ENCODE measurements around the gene PEX11A.

The PEX11A gene

DNA sequence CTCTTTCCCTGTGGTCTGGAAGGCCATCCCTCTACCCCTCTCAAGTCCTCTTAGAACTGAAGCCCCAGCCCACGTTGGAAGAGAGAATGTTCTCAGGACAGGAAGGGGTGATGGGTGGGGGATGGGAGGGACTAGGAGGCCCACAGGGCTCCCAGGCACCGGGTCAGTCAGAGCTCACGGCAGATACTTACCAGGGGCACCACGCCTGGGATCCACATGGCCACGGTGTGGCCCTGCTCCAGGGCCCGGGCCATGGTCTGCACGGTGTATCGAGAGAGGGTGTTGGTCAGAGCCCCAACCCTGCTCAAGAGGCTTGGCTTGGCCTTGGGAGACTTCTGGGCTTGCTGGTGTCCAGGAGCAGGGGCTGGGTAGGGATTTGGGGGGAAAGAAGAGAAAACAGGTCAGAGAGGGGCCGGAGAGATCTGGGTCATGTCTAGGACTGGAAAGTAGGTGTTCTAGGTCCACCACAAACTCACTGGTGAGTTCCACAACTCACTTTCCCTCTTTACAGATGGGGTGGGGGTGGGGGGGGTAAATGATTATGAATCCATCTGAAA, 21.2 kb downstream of the PEX11A start:
- Histone ChIP-seq H4K20me1 (ENCODE audit: insufficient read depth, low read length) (no peaks in the 10 kb centered on the region), H3K9me3 (replicated peaks; ENCODE audit: insufficient read depth, low read length) (no peaks in the 10 kb centered on the region), H3K9ac (ENCODE audit: low read length) (no peak overlapping the region), H3K79me2 (ENCODE audit: low read length) (no peaks in the 10 kb centered on the region), H3K4me2 (ENCODE audit: low read depth, low read length) (no peak overlapping the region), H3K9me2 (replicated peaks; ENCODE audit: insufficient read depth, low read length) (no peaks in the 10 kb centered on the region), H3K4me3 (ENCODE audit: low read length) (no peak overlapping the region), H3F3A (ENCODE audit: insufficient read depth, low read length) (no peaks in the 10 kb centered on the region), H3K27me3 (replicated peaks; ENCODE audit: insufficient read depth, low read length) (peaks cover 5% of the 10 kb centered on the region; the same call in 1 of the 2 replicates), H2AFZ (ENCODE audit: low read length) (no peak overlapping the region), H3K4me1 (ENCODE audit: low read length) (no peaks in the 10 kb centered on the region), H3K27ac (ENCODE audit: low read length) (no peak overlapping the region), H3K36me3 (replicated peaks; ENCODE audit: insufficient read depth, low read length) (no peaks in the 10 kb centered on the region)
- DNase-seq = no peak
- no peak for TF ChIP-seq EZH2 (optimal IDR thresholded peaks at IDR 0.05; ENCODE audit: low read depth, low read length)
- TF ChIP-seq EZH2phosphoT487 (IDR thresholded peaks at IDR 0.05; ENCODE audit: low read length) = no peak
- TF ChIP-seq, protein P1, sequence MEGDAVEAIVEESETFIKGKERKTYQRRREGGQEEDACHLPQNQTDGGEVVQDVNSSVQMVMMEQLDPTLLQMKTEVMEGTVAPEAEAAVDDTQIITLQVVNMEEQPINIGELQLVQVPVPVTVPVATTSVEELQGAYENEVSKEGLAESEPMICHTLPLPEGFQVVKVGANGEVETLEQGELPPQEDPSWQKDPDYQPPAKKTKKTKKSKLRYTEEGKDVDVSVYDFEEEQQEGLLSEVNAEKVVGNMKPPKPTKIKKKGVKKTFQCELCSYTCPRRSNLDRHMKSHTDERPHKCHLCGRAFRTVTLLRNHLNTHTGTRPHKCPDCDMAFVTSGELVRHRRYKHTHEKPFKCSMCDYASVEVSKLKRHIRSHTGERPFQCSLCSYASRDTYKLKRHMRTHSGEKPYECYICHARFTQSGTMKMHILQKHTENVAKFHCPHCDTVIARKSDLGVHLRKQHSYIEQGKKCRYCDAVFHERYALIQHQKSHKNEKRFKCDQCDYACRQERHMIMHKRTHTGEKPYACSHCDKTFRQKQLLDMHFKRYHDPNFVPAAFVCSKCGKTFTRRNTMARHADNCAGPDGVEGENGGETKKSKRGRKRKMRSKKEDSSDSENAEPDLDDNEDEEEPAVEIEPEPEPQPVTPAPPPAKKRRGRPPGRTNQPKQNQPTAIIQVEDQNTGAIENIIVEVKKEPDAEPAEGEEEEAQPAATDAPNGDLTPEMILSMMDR (IDR thresholded peaks at IDR 0.05; ENCODE audit: low read length) = no peak

DNA sequence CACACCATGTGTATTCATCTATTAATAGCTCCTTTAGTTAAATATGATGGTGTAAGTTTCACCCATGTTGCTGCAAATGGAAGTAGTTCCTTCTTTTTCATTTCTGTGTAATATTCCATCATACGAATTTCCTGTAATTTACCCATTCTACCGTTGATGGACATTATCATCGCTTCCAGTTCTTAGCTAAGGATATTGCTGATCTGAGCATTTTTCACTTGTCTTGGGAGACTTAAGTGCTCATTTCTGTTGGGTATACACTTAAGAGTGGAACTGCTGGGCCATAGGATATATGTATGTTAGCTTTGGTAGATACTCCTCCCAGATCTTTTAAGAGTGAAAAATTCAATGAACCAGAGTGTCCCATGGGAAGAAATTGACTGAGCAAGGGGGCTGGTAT, 22.4 kb downstream of the PEX11A start:
- Histone ChIP-seq H3F3A (ENCODE audit: insufficient read depth, low read length) (no peaks in the 10 kb centered on the region), H3K27ac (ENCODE audit: low read length) (no peak overlapping the region), H3K9me2 (replicated peaks; ENCODE audit: insufficient read depth, low read length) (no peaks in the 10 kb centered on the region), H3K9me3 (replicated peaks; ENCODE audit: insufficient read depth, low read length) (no peaks in the 10 kb centered on the region), H3K4me2 (ENCODE audit: low read depth, low read length) (no peak overlapping the region), H3K4me3 (ENCODE audit: low read length) (no peak overlapping the region), H3K79me2 (ENCODE audit: low read length) (no peaks in the 10 kb centered on the region), H2AFZ (ENCODE audit: low read length) (no peak overlapping the region), H3K27me3 (replicated peaks; ENCODE audit: insufficient read depth, low read length) (peaks cover 5% of the 10 kb centered on the region; the same call in 1 of the 2 replicates), H3K9ac (ENCODE audit: low read length) (no peak overlapping the region), H3K36me3 (replicated peaks; ENCODE audit: insufficient read depth, low read length) (no peaks in the 10 kb centered on the region), H4K20me1 (ENCODE audit: insufficient read depth, low read length) (no peaks in the 10 kb centered on the region), H3K4me1 (ENCODE audit: low read length) (no peaks in the 10 kb centered on the region)
- TF ChIP-seq, protein P1 (IDR thresholded peaks at IDR 0.05; ENCODE audit: low read length) = no peak
- TF ChIP-seq EZH2 (optimal IDR thresholded peaks at IDR 0.05; ENCODE audit: low read depth, low read length) (no peak), EZH2phosphoT487 (IDR thresholded peaks at IDR 0.05; ENCODE audit: low read length) (no peak)
- DNase-seq = no peak

DNA sequence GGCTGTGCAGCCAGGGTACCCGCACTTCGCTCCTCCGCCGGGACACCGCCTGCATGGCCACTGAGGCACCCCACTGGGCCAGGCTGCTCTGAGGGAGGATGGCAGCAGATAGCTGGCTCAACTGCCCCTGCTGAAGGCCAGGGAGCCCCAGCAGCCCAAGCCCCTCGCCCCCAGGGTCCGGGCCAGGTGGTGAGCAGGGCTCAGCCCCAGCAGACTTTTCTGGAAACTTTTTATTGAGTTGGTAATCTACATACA, 22.9 kb downstream of the PEX11A start:
- TF ChIP-seq, protein P1 (IDR thresholded peaks at IDR 0.05; ENCODE audit: low read length) = no peak
- TF ChIP-seq EZH2phosphoT487 (IDR thresholded peaks at IDR 0.05; ENCODE audit: low read length) (no peak), EZH2 (optimal IDR thresholded peaks at IDR 0.05; ENCODE audit: low read depth, low read length) (no peak)
- H3K9me2 ChIP-seq (replicated peaks; ENCODE audit: insufficient read depth, low read length) = no peaks in the 10 kb centered on the region
- no peaks in the 10 kb centered on the region for H4K20me1 ChIP-seq (ENCODE audit: insufficient read depth, low read length)
- no peak overlapping the region for H2AFZ ChIP-seq (ENCODE audit: low read length)
- no peak overlapping the region for H3K4me3 ChIP-seq (ENCODE audit: low read length)
- no peak for DNase-seq
- no peak overlapping the region for H3K9ac ChIP-seq (ENCODE audit: low read length)
- H3K4me1 ChIP-seq (ENCODE audit: low read length) = no peaks in the 10 kb centered on the region
- peaks cover 5% of the 10 kb centered on the region; the same call in 1 of the 2 replicates for H3K27me3 ChIP-seq (replicated peaks; ENCODE audit: insufficient read depth, low read length)
- no peak overlapping the region for H3K27ac ChIP-seq (ENCODE audit: low read length)
- no peaks in the 10 kb centered on the region for H3K9me3 ChIP-seq (replicated peaks; ENCODE audit: insufficient read depth, low read length)
- H3K79me2 ChIP-seq (ENCODE audit: low read length) = no peaks in the 10 kb centered on the region
- no peak overlapping the region for H3K4me2 ChIP-seq (ENCODE audit: low read depth, low read length)
- no peaks in the 10 kb centered on the region for H3F3A ChIP-seq (ENCODE audit: insufficient read depth, low read length)
- no peaks in the 10 kb centered on the region for H3K36me3 ChIP-seq (replicated peaks; ENCODE audit: insufficient read depth, low read length)

Measured in MM.1S (cell line).